K562 (cell line): ENCODE measurements around the gene SLC25A45. TPM values are rescaled to one million over a fixed set of nuclear protein-coding genes. Genes with fewer than 3 reads are reported as not detected.

Experiments used
- ARID4B ChIP-seq: sonication (generic); formaldehyde crosslinking; IDR thresholded peaks from 2 replicates; pipeline ENCODE4 v1.8.0; 2022; ENCODE audit warnings: mild to moderate bottlenecking, missing genetic modification reagents
- CHD7 ChIP-seq: fragments of 200-600 bp; sonication (generic); IDR thresholded peaks from one replicate; pipeline ENCODE4 v1.6.1; 2012; ENCODE audit warnings: mild to moderate bottlenecking, low read depth, low read length, inconsistent platforms
- ETV1 ChIP-seq: fragments of 450-650 bp; conservative IDR thresholded peaks from 2 replicates; pipeline ENCODE4 v1.6.1; 2016; ENCODE audit warnings: missing genetic modification characterization, control low read depth, low read depth, missing compliant biosample characterization
- HINFP ChIP-seq: fragments of 450-650 bp; conservative IDR thresholded peaks from 2 replicates; pipeline ENCODE4 v1.6.1; 2016; ENCODE audit warnings: missing genetic modification characterization, low read depth, mild to moderate bottlenecking, control low read depth, missing compliant biosample characterization
- LARP7 ChIP-seq: fragments of 450-650 bp; IDR thresholded peaks from 2 replicates; pipeline ENCODE4 v1.6.1; 2016
- MTF1 ChIP-seq: fragments of 250-450 bp; sonication (Bioruptor Pico); IDR thresholded peaks from 2 replicates; pipeline ENCODE4 v1.9.0; 2021; ENCODE audit warnings: moderate library complexity, mild to moderate bottlenecking, inconsistent platforms, borderline replicate concordance
- NFIC ChIP-seq: fragments of 450-650 bp; IDR thresholded peaks from 2 replicates; pipeline ENCODE4 v1.6.1; 2017; ENCODE audit warnings: mild to moderate bottlenecking, inconsistent platforms
- RCOR1 ChIP-seq, 2 experiments: IDR thresholded peaks; 2 replicates each; pipeline ENCODE4 v1.6.1; 2012; ENCODE audit warnings: low read depth in 2 of 2, low read length in 2 of 2, borderline replicate concordance in 1 of 2, improper control_type of control experiment in 1 of 2
- SLC30A9 ChIP-seq: fragments of 250-450 bp; sonication (Bioruptor Pico); IDR thresholded peaks from 2 replicates; pipeline ENCODE4 v1.8.0; 2022; ENCODE audit warnings: mild to moderate bottlenecking, moderate library complexity
- ZKSCAN8 ChIP-seq: fragments of 200-800 bp; sonication (Bioruptor generic); IDR thresholded peaks from 2 replicates; pipeline ENCODE4 v1.6.1; 2016; ENCODE audit warnings: missing genetic modification characterization, missing compliant biosample characterization
- ZNF644 ChIP-seq: fragments of 200-800 bp; sonication (Bioruptor generic); IDR thresholded peaks from 2 replicates; pipeline ENCODE4 v1.6.1; 2016; ENCODE audit warnings: low read depth, missing genetic modification characterization, missing compliant biosample characterization
- ZNF75A ChIP-seq: fragments of 450-650 bp; formaldehyde crosslinking; IDR thresholded peaks from 2 replicates; pipeline ENCODE4 v1.4.0; 2020; ENCODE audit warnings: mild to moderate bottlenecking
- polyA plus RNA-seq, 8 experiments: library from polyadenylated mRNA; depleted of rRNA in 4 of 8; stranded (reverse) in 5 of 8; unstranded in 3 of 8; fragments of >200 nt; fragmentation: Nextera tagmentation in 2 of 8; fragmentation: Illumina TruSeq in 1 of 8; extraction: Ambion mirVana in 2 of 8; extraction: Trizol in 1 of 8; gene quantifications; 2 replicates each; pipeline versions ENCODE4 v1.2.1 to v1.2.3, GENCODE V29; 2011 to 2014; ENCODE audit warnings: inconsistent platforms in 1 of 8, missing spikeins in 1 of 8
- total RNA-seq, 7 experiments: library from RNA; depleted of rRNA in 6 of 7; stranded (reverse); fragments of >200 nt in 6 of 7; fragmentation: Illumina TruSeq in 2 of 7; extraction: Trizol in 2 of 7; gene quantifications; 2 replicates each; pipeline versions ENCODE4 v1.2.1 to v1.2.3, GENCODE V29; 2011 to 2021; ENCODE audit warnings: low replicate concordance in 1 of 7

Gene SLC25A45
- total and polyA plus RNA-seq, 9 of the 15 experiments (the other 6 are each of a cell fraction or from before 2014, with no cell fraction given), result 0.15 to 2.3 (median 0.68) TPM

- TF ChIP-seq NFIC (no peak), CHD7 (no peak), ZKSCAN8 (CRISPR knock-in tag) (0 out of 2 replicates have a peak, but pooled peaks have one; percentile 6), HINFP (tag) (no peak), RCOR1 (IDR thresholded peaks at IDR 0.05; ENCODE audit: borderline replicate concordance in 1 of 2, low read depth in 2 of 2, low read length in 2 of 2) (no peak), LARP7 (no peak), ARID4B (CRISPR knock-in tag) (no peak), SLC30A9 (CRISPR knock-in tag) (no peak), ZNF644 (tag) (no peak; the same call in 1 of the 2 replicates), ZNF75A (no peak), ETV1 (tag) (no peak; the same call in 1 of the 2 replicates), MTF1 (no peak)
These were observed 772 bp downstream of the SLC25A45 start (continued) for GRCh38 chr11:65381716-65382032.
